LNCAP (cell line): ENCODE measurements around the gene TXNDC16.

Experiments used
- TF ChIP-seq, protein P1 (sequence below): fragments of 450-650 bp; IDR thresholded peaks from 2 replicates; pipeline ENCODE4 v1.5.1; 2017; ENCODE audit warnings: mild to moderate bottlenecking

The TXNDC16 gene

DNA sequence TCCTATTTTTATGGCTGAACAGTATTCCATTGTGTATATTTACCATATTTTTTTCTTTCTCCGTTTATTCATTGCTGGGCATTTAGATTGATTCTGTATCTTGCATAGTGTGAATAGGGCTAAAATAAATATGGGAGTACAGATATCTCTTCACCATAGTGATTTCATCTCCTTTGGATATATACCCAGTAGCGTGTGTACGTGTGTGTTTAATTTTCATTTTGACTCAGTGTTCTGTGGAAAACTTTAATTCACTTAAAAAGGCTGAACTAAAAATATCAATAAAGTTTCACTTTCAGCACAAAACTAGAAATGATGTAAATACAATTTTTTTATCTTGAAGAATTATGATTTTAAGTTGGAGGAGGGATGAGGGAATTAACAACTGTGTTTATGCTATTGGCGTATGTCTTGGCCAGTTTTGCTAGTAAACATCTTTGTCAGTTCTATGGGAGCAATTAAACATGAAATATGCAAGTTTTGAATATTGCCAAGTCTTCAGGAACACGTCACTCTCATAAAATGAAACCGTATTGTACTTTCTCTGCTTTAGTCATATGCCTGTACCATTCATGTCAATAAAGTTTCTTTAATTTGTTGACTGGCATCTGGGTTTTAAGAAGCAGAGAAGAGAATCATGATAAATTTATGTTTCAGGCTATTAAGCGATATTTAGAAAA is 138.4 kb downstream of the TXNDC16 start:
- TF ChIP-seq, protein P1, sequence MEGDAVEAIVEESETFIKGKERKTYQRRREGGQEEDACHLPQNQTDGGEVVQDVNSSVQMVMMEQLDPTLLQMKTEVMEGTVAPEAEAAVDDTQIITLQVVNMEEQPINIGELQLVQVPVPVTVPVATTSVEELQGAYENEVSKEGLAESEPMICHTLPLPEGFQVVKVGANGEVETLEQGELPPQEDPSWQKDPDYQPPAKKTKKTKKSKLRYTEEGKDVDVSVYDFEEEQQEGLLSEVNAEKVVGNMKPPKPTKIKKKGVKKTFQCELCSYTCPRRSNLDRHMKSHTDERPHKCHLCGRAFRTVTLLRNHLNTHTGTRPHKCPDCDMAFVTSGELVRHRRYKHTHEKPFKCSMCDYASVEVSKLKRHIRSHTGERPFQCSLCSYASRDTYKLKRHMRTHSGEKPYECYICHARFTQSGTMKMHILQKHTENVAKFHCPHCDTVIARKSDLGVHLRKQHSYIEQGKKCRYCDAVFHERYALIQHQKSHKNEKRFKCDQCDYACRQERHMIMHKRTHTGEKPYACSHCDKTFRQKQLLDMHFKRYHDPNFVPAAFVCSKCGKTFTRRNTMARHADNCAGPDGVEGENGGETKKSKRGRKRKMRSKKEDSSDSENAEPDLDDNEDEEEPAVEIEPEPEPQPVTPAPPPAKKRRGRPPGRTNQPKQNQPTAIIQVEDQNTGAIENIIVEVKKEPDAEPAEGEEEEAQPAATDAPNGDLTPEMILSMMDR = no peak

DNA sequence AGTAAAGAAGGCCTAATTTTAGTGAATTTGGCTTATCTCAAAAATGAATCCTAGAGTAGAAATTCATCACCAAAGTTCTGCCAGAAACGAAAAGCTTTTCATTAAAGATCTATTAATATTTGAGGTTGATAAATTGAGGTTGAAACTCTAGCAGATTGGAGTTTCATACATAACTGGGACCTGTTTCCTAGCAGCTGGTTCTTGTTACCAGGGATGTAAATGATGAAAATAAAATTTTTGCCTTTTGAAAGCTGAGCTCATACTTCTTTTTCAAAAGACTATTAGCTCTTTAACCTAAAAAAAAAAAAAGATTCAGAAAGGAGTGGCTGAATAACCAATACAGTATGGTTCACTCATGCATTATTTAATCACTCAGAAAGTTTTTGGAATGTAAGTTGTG is 139.9 kb downstream of the TXNDC16 start:
- TF ChIP-seq, protein P1 = no peak

DNA sequence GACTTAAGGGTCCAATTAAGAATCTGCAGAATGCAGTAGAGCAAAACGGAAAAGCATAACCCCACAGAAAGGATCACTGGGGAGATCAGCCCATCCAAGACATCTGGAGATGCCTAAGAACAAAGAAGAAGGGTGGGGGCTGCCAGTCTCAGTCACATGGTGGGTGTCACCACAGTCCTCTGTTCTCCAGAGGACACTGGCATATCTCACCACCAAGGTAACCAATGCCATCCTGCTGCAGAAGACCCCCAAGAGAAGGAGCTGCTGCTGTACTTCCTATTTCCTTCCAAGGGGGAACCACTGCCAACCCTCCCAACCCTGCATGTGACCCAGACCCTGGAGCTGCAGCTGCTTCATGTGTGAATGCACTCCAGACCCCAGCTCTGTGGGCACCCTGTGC is 147.0 kb downstream of the TXNDC16 start:
- TF ChIP-seq, protein P1 = no peak

DNA sequence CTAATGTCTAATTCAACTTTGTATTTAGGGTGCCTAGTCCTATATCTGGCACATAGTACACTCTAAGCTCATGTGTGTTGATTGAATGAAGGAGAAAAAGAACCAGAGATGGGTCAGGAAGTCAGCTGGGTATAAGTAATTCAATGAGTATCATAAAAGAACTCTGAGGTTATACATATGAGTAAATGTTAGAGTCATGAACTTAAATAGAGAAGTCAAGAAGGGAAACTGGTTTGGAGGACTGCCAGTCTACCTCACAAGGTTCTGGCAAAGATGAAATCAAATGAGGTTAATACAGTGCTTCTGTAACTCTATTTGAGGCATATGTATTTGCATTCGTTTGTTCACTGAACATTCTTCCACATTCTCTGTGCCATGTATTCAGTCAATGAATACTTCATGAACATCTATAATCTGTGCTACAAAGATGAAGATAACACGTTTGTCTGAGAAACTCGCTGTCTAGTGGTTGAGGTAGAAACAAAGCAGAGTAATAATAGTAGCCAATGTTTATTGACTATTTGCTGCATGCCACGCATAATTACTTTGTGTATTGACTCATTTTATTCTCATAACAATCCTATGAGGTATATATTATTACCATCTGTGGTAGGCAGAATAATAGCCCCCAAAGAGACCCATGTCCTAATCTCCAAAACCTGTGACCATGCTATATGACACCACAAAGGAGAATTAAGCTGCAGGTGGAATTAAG is 149.3 kb downstream of the TXNDC16 start:
- TF ChIP-seq, protein P1 = no peak

DNA sequence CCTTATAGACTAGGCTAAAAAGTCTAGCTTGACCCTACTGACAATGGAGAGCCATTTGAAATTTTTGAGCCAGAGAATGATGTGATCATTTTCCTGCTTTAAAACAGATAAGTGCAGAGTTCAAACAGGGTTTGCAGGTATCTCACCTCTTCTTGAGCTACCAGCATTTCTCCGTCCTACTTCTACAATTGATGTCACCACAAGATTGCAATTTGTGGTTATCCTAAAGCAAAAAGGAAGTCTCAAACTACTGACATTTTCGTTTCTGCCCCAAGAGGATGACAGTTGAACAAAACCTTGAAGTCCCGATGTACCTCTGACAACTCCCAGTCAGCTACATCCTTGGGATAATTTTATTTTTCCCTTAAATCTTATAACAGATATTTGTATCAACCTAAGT is 151.5 kb downstream of the TXNDC16 start:
- TF ChIP-seq, protein P1 = no peak

DNA sequence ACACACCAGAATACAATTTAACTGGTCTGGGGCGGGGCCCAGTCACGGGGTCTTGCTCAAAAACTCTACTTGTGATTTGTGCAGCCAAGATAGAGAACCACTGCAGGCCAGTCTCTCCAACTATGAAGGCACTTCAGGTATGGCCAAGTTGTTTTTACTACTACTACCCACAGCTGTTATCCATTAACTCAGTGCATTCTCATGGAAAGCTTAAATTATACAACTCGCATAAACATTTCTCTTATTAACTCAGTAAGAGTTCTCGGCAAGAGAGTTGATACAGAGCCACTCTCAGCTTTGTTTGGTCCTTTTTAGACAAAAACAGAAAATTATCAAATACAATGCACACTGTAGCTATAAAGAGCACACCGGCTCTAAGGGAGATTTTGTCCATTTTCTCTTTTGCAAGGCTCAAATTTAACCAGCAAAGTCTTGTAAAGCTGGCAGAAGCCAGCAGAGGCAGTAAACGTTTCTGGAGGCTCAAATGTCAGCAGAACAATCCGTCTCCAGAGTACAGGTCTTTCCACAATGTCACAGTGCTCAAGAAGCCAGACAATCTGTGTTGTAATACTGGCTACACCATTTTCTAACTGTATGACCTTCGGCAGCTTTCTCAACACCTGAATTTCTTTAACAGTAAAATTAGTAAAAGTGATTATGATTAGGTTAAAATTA is 152.2 kb downstream of the TXNDC16 start:
- TF ChIP-seq, protein P1 = no peak

DNA sequence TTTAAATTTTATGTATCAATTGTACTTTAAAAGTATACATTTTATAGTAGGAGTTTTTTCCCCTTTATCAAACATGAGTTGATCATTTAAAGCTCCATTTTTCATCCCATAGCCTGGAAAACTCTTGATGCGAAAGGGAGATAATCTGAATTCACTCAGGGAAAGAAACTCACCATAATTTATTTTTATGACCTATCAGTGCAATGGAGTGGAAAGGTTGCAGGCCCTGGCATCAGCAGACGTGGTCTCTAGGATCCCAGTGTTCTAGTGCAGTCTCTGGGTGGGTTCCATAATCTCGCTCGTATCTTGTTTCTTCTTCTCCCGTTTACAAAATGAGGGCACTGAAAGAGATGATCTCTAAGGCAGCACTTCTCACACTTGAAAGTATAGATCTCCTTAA is 153.2 kb downstream of the TXNDC16 start:
- TF ChIP-seq, protein P1 = no peak
